Liver (tissue), 3 donors: ENCODE measurements around the gene ST3GAL4.

Experiments used
- CTCF ChIP-seq: fragments of 150-350 bp; IDR thresholded peaks from 2 replicates; pipeline ENCODE4 v1.5.1; 2017; ENCODE audit warnings: improper control_type of control experiment, low read depth, low read length; ENCODE audit not compliant: missing input control
- EGR1 ChIP-seq, 2 donors: IDR thresholded peaks; 2 replicates each; pipeline ENCODE4 v1.6.1; 2016 to 2018; ENCODE audit warnings: antibody characterized with exemption in 2 of 2, low read depth in 2 of 2
- RAD21 ChIP-seq, 2 donors: IDR thresholded peaks; 2 replicates each; pipeline ENCODE4 v1.6.1; 2016; ENCODE audit warnings: antibody characterized with exemption in 2 of 2, mild to moderate bottlenecking in 2 of 2
- SP1 ChIP-seq: IDR thresholded peaks from 2 replicates; pipeline ENCODE4 v1.6.1; 2018; ENCODE audit warnings: antibody characterized with exemption, mild to moderate bottlenecking
- YY1 ChIP-seq: IDR thresholded peaks from 2 replicates; pipeline ENCODE4 v1.6.1; 2016; ENCODE audit warnings: antibody characterized with exemption, mild to moderate bottlenecking
- donor health status: healthy.
- donor health status: healthy.

- TF ChIP-seq RAD21 (IDR thresholded peaks at IDR 0.05) (no peak), EGR1 (IDR thresholded peaks at IDR 0.05; ENCODE audit: low read depth in 2 of 2) (no peak), CTCF (no peak), SP1 (no peak), YY1 (no peak)
These were observed 38.1 kb upstream of the ST3GAL4 start for GRCh38 chr11:126317432-126317755.
